GM12801 (cell line): ENCODE results near the gene TTLL6.

Source experiments
- CTCF ChIP-seq: IDR thresholded peaks from one replicate; pipeline ENCODE4 v1.5.1; 2011; ENCODE audit warnings: control low read depth; ENCODE audit not compliant: insufficient read length; ENCODE audit errors: extremely low read depth

The TTLL6 gene

DNA sequence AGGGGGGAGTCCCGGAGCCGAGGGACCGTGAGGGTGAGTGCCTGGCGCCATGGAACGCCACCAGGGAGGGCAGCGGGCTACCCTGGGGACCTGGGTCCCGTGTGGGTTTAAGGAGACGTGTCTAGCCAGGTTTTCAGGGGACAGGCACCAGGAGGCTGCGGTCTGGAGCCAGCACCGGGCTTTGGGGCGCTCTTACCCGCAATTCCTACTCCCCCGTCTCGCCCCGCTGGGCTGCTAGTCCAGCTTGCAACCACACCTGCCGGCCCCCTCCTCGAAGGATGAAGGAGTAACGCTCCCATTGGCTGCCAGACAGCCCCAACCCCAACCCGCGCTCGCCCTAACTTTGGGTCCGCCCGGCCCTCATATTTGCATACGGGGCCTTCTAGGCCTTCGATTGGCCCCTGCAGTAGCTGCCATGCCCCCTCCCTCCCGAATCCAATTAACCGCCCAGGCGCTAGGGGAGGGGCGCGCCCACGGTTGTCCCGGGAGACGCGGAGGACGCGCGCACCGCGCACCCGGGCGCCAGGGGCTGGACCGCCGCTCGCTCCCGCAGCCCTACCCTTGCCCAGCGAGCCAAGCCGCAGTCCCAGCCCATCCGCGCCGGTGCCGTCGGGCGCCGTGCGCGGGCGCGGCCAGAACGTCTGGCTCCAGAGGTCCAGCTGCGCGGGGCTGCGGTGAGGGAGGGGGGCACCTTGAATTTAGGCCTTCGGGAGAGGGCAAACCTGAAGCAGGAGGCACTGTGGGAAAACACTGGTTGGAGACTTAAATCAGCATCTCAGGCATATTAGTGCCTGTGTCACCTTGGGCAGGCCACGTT, at the start of gene TTLL6:
TTLL6 (minus strand) TSS at position 456 of the 817 bp plus-strand sequence; CDS start at position 299, 157 bp downstream.
- no peak for TF ChIP-seq CTCF

- no peak for TF ChIP-seq CTCF
Measured at GRCh38 chr17:48860456-48860855, 43.4 kb upstream of the TTLL6 start.

DNA sequence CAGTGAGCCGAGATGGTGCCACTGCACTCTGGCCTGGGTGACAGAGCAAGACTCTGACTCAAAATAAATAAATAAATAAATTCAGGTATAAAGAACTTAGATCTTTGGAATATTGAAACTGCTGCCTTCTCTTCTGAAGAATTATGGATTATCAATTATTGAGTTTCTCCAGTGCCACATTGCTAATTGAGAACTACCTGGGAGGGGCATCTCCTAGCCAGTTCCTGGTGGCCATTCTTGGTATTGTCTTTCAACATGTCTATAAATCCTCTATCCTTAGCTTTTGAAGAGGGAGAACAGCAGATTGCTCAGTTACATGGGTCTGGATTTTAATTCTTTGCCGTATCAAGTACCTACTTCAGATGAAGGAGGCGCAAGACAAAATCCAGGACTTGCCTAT, 43.0 kb upstream of the TTLL6 start:
- no peak for TF ChIP-seq CTCF

GRCh38 chr17:48856122-48856821, 39.2 kb upstream of the TTLL6 start:
- no peak for TF ChIP-seq CTCF

DNA sequence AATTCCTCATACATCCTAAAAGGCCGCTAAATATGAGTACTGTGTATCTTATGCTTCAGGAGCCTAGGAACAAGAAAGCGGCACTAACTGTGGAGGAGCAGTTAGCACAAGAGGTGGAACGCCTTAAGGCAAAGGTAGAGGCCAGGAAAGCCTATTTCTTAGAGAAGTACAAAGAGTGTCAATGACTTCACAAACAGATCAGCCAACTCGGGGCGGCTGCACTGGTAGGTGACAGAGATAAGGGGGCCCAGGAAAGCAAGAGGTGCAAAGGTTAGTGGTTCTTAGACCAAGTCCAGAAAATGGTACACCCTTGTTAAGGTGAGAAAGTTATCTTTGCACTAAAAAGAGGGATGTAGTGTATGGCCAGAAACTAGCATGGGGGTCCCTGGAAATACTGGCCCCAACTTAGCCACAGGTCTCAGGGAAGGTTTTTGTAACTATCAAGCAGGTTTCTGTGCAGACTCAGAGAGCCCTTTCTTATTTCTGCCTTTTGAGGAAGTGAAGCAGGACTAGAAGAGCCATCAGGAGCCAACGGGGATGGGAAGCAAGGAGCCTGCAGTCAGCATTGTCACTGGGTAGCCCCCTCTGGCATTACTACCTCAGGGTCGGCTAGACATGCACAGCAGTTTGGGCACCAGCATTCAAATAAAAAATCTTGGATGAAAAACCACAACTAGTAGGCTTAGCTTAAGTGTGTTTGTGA, 37.9 kb upstream of the TTLL6 start:
- no peak for TF ChIP-seq CTCF

GRCh38 chr17:48850792-48851323, 33.8 kb upstream of the TTLL6 start:
- TF ChIP-seq CTCF, result no peak

GRCh38 chr17:48843187-48843900, 26.3 kb upstream of the TTLL6 start:
- no peak for TF ChIP-seq CTCF
